HepG2 (cell line): ENCODE measurements around the gene GLI3. TPM values are rescaled to one million over a fixed set of nuclear protein-coding genes. Genes with fewer than 3 reads are reported as not detected.

Experiments
- ARNT2 ChIP-seq: sonication (generic); formaldehyde crosslinking; IDR thresholded peaks from 2 replicates; pipeline ENCODE4 v1.8.0; 2022; ENCODE audit warnings: mild to moderate bottlenecking, low read depth, missing genetic modification reagents, moderate library complexity
- ELK4 ChIP-seq: sonication (generic); formaldehyde crosslinking; IDR thresholded peaks from 2 replicates; pipeline ENCODE4 v1.9.0; 2021; ENCODE audit warnings: missing genetic modification reagents, borderline replicate concordance
- HES4 ChIP-seq: sonication (generic); formaldehyde crosslinking; IDR thresholded peaks from 2 replicates; pipeline ENCODE4 v1.9.0; 2021; ENCODE audit warnings: mild to moderate bottlenecking, missing genetic modification reagents, borderline replicate concordance
- HMGA1 ChIP-seq: sonication (generic); formaldehyde crosslinking; conservative IDR thresholded peaks from 2 replicates; pipeline ENCODE4 v1.4.0; 2020; ENCODE audit warnings: missing genetic modification reagents
- IRX3 ChIP-seq: sonication (generic); formaldehyde crosslinking; IDR thresholded peaks from 2 replicates; pipeline ENCODE4 v1.8.1; 2023; ENCODE audit warnings: mild to moderate bottlenecking, low read depth, missing genetic modification reagents, borderline replicate concordance
- KDM5A ChIP-seq: fragments of 200-600 bp; sonication (generic); IDR thresholded peaks from 2 replicates; pipeline ENCODE4 v1.7.0; 2018; ENCODE audit warnings: antibody characterized with exemption, mild to moderate bottlenecking, low read length, borderline replicate concordance
- KDM6A ChIP-seq: IDR thresholded peaks from 2 replicates; pipeline ENCODE4 v1.6.1; 2016; ENCODE audit warnings: low read depth
- MTA1 ChIP-seq: sonication (generic); formaldehyde crosslinking; IDR thresholded peaks from 2 replicates; pipeline ENCODE4 v1.4.0; 2020; ENCODE audit warnings: missing genetic modification reagents, mild to moderate bottlenecking, borderline replicate concordance
- MXD1 ChIP-seq: sonication (generic); formaldehyde crosslinking; IDR thresholded peaks from 2 replicates; pipeline ENCODE4 v1.4.0; 2020; ENCODE audit warnings: mild to moderate bottlenecking, missing genetic modification reagents
- PHF21A ChIP-seq: sonication (generic); formaldehyde crosslinking; IDR thresholded peaks from 2 replicates; pipeline ENCODE4 v1.5.0; 2020; ENCODE audit warnings: mild to moderate bottlenecking, missing genetic modification reagents
- SALL1 ChIP-seq: sonication (generic); formaldehyde crosslinking; IDR thresholded peaks from 2 replicates; pipeline ENCODE4 v1.8.0; 2022; ENCODE audit warnings: mild to moderate bottlenecking, missing genetic modification reagents
- SAP130 ChIP-seq: IDR thresholded peaks from 2 replicates; pipeline ENCODE4 v1.6.1; 2016; ENCODE audit warnings: low read depth
- SP4 ChIP-seq: sonication (generic); formaldehyde crosslinking; IDR thresholded peaks from 2 replicates; pipeline ENCODE4 v1.8.1; 2023; ENCODE audit warnings: mild to moderate bottlenecking, missing genetic modification reagents
- THAP11 ChIP-seq: IDR thresholded peaks from 2 replicates; pipeline ENCODE4 v1.6.1; 2016; ENCODE audit warnings: missing biosample characterization, missing genetic modification reagents
- YY1 ChIP-seq: IDR thresholded peaks from 2 replicates; pipeline ENCODE4 v1.6.1; 2011; ENCODE audit warnings: low read length, low read depth, moderate library complexity, mild to moderate bottlenecking; ENCODE audit not compliant: insufficient read depth, insufficient replicate concordance
- ZMAT3 ChIP-seq: sonication (generic); formaldehyde crosslinking; conservative IDR thresholded peaks from 2 replicates; pipeline ENCODE4 v1.7.0; 2021; ENCODE audit warnings: missing genetic modification reagents
- ZNF225 ChIP-seq: sonication (generic); formaldehyde crosslinking; IDR thresholded peaks from 2 replicates; pipeline ENCODE4 v1.4.0; 2020; ENCODE audit warnings: mild to moderate bottlenecking, missing genetic modification reagents
- ZNF670 ChIP-seq: sonication (generic); formaldehyde crosslinking; IDR thresholded peaks from 2 replicates; pipeline ENCODE4 v1.8.0; 2022; ENCODE audit warnings: mild to moderate bottlenecking, missing genetic modification reagents, borderline replicate concordance
- ZNF672 ChIP-seq: sonication (generic); formaldehyde crosslinking; IDR thresholded peaks from 2 replicates; pipeline ENCODE4 v1.8.1; 2022; ENCODE audit warnings: missing genetic modification reagents
- ZNF776 ChIP-seq: sonication (generic); formaldehyde crosslinking; IDR thresholded peaks from 2 replicates; pipeline ENCODE4 v1.4.0; 2020; ENCODE audit warnings: mild to moderate bottlenecking, missing genetic modification reagents
- ZSCAN20 ChIP-seq: sonication (generic); formaldehyde crosslinking; IDR thresholded peaks from 2 replicates; pipeline ENCODE4 v1.4.0; 2020; ENCODE audit warnings: missing genetic modification reagents, mild to moderate bottlenecking, borderline replicate concordance
- polyA plus RNA-seq, 8 experiments: library from polyadenylated mRNA; depleted of rRNA in 3 of 8; stranded (reverse) in 7 of 8; unstranded in 1 of 8; fragments of >200 nt; fragmentation: Illumina TruSeq in 4 of 8; extraction: Trizol in 4 of 8; gene quantifications; 2 replicates each; pipeline versions ENCODE4 v1.2.1 to v1.2.3, GENCODE V29; 2011 to 2016; ENCODE audit warnings: low read depth in 4 of 8, missing spikeins in 1 of 8, mixed read lengths in 1 of 8; ENCODE audit not compliant: insufficient read depth in 1 of 8
- total RNA-seq, 5 experiments: library from RNA; depleted of rRNA; stranded (reverse); fragments of >200 nt; fragmentation: Illumina TruSeq; extraction: Trizol; gene quantifications; 2 replicates each; pipeline ENCODE4 v1.2.3, GENCODE V29; 2016; ENCODE audit warnings: low read depth in 1 of 5
- TF ChIP-seq, protein P1 (sequence below): sonication (generic); formaldehyde crosslinking; IDR thresholded peaks from 2 replicates; pipeline ENCODE4 v1.4.0; 2020; ENCODE audit warnings: missing genetic modification reagents
- TF ChIP-seq, protein P2 (sequence below), 2 experiments: sonication (generic) in 1 of 2; formaldehyde crosslinking in 1 of 2; IDR thresholded peaks; 2 replicates each; pipeline versions ENCODE4 v1.5.1 to v1.6.1; 2011 to 2020; ENCODE audit warnings: borderline replicate concordance in 1 of 2, low read depth in 1 of 2, low read length in 1 of 2, mild to moderate bottlenecking in 1 of 2, missing genetic modification reagents in 1 of 2, moderate library complexity in 1 of 2

The GLI3 gene
- total and polyA plus RNA-seq, 2 of the 13 experiments (the other 11 are each of a cell fraction or from before 2014, with no cell fraction given), result not detected

- TF ChIP-seq, protein P1, sequence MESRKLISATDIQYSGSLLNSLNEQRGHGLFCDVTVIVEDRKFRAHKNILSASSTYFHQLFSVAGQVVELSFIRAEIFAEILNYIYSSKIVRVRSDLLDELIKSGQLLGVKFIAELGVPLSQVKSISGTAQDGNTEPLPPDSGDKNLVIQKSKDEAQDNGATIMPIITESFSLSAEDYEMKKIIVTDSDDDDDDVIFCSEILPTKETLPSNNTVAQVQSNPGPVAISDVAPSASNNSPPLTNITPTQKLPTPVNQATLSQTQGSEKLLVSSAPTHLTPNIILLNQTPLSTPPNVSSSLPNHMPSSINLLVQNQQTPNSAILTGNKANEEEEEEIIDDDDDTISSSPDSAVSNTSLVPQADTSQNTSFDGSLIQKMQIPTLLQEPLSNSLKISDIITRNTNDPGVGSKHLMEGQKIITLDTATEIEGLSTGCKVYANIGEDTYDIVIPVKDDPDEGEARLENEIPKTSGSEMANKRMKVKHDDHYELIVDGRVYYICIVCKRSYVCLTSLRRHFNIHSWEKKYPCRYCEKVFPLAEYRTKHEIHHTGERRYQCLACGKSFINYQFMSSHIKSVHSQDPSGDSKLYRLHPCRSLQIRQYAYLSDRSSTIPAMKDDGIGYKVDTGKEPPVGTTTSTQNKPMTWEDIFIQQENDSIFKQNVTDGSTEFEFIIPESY (CRISPR knock-in tag), result no peak
- TF ChIP-seq ZNF670 (CRISPR knock-in tag) (no peak), MXD1 (CRISPR knock-in tag) (no peak; the same call in 1 of the 2 replicates), SALL1 (CRISPR knock-in tag) (peak; percentile 76), ZNF225 (CRISPR knock-in tag) (peak; percentile 27; the same call in 1 of the 2 replicates), KDM6A (peak; percentile 57; the same call in 1 of the 2 replicates), ARNT2 (CRISPR knock-in tag) (no peak), ZMAT3 (no peak), HMGA1 (CRISPR knock-in tag) (no peak), ZSCAN20 (CRISPR knock-in tag) (no peak), IRX3 (CRISPR knock-in tag) (no peak), PHF21A (CRISPR knock-in tag) (peak; percentile 60), MTA1 (CRISPR knock-in tag) (peak; percentile 81; the same call in 1 of the 2 replicates), ZNF776 (CRISPR knock-in tag) (no peak), SAP130 (CRISPR knock-in tag) (peak; percentile 56), ZNF672 (CRISPR knock-in tag) (no peak), THAP11 (CRISPR knock-in tag) (peak; percentile 38; the same call in 1 of the 2 replicates), KDM5A (no peak), ELK4 (CRISPR knock-in tag) (no peak), YY1 (peak; percentile 28), SP4 (CRISPR knock-in tag) (no peak), HES4 (CRISPR knock-in tag) (no peak)
- TF ChIP-seq, protein P2, sequence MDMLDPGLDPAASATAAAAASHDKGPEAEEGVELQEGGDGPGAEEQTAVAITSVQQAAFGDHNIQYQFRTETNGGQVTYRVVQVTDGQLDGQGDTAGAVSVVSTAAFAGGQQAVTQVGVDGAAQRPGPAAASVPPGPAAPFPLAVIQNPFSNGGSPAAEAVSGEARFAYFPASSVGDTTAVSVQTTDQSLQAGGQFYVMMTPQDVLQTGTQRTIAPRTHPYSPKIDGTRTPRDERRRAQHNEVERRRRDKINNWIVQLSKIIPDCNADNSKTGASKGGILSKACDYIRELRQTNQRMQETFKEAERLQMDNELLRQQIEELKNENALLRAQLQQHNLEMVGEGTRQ (IDR thresholded peaks at IDR 0.05; ENCODE audit: low read depth, low read length), result no peak
- TF ChIP-seq, protein P2 (CRISPR knock-in tag; IDR thresholded peaks at IDR 0.05; ENCODE audit: borderline replicate concordance), result 0 out of 2 replicates have a peak, but pooled peaks have one; percentile 17
Measured at GRCh38 chr7:41942468-41943093, 294.4 kb downstream of the GLI3 start (continued).
